ENCODE measurements around the gene KRTAP5-2. TPM values are rescaled to one million over a fixed set of nuclear protein-coding genes. Genes with fewer than 3 reads are reported as not detected.
"Not testable (repeated sequence)": the region's sequence is repeated elsewhere in the genome, so short reads cannot be mapped to it uniquely, and the experiment has no call there.

Gene KRTAP5-2
- total RNA-seq, 1 experiment from 2014 or later: not detected

GRCh38 chr11:1628506-1629325, 30.6 kb upstream of the KRTAP5-2 start:
- peak; percentile 51 for DNase-seq (ENCODE audit: low spot score)

DNA sequence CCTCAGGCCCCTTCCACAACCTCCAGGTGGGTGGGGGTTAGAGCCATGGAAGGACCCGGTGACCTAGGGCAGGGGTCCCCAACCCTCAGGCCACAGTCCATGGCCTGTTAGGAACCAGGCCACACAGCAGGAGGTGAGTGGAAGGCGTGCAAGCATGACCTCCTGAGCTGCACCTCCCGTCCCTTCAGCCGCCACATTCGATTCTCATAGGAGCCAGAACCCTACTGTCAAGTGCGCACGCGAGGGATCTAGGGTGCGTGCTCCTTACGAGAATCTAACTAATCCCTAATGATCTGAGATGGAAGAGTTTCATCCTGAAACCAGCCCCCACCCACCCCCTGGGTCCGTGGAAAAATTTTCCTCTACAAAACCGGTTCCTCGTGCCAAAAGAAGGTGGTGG, 27.4 kb upstream of the KRTAP5-2 start:
- no peak for DNase-seq (ENCODE audit: low spot score)

DNA sequence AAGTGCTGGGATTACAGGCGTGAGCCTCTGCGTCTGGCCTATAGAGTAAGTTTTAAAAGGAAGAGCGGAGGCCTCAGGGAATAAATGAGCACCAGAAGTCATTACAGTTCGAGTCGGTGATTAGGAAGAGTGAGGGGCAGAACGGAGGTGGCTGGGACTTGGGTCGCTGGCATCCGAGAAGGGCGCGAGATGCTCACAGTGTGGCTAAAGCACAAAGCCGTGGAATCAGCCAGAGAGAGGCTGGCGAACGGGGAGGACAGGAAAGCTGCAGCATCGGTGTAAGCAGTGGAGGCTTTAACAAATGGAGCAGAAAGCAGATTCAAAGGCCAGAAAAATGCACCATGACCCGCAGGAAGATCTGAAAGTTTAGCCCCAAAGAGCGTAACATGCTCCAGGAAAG, 26.5 kb upstream of the KRTAP5-2 start:
- no peak for DNase-seq (ENCODE audit: low spot score)

GRCh38 chr11:1623716-1624115, 25.6 kb upstream of the KRTAP5-2 start:
- DNase-seq (ENCODE audit: low spot score): no peak

DNA sequence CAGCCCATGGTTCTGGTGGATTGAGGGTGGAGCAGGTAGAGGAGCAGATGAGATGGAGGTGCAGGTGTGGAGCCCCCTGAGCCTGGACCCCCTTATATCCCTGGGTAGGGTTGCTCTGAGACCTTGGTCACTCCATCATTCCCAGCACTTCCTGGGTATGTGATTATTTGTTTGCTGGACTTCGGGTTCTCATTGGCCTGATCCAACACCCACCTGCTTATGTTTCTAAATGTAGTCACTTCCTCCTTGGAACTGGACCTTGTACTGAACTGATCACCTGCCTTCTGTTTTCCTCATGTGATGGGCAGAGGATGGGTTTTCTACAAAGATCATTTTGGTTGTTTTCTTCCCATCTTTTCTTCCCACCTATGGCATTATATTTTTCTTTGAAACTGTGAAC, 24.0 kb upstream of the KRTAP5-2 start, which contains the start of gene KRTAP5-4:
Gene KRTAP5-4 (minus strand): TSS at position 53 of the 400 bp plus-strand sequence. CDS start 45 bp downstream, at position 8.
- no peak for DNase-seq (ENCODE audit: low spot score)

- DNase-seq (ENCODE audit: low spot score): peak; percentile 65
Measured at GRCh38 chr11:1619449-1619848, 21.4 kb upstream of the KRTAP5-2 start.

GRCh38 chr11:1618231-1618630, 20.1 kb upstream of the KRTAP5-2 start:
- DNase-seq (ENCODE audit: low spot score): no peak

DNA sequence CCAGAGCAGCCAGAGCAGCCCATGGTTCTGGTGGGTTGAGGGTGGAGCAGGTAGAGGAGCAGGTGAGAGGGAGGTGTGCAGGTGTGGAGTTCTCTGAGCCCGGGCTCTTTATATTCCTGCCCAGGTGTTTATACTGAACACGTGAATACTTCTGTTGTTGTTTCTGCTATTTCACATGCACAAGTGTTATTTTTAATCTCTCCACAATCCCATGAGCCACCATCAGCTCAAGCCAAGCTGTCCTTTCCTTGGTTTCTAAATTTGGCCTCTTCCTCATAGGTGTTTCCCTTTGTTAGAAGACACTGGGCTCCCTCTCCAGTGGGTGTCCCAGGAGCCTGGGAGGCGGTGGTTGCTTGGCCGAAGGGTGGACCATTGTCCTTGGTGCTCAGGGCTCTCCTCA, 10.3 kb upstream of the KRTAP5-2 start, which contains the start of gene KRTAP5-3:
Gene KRTAP5-3 (minus strand): TSS at position 101 of the 400 bp plus-strand sequence. CDS start 78 bp downstream, at position 23.
- no peak for DNase-seq (ENCODE audit: low spot score)

DNA sequence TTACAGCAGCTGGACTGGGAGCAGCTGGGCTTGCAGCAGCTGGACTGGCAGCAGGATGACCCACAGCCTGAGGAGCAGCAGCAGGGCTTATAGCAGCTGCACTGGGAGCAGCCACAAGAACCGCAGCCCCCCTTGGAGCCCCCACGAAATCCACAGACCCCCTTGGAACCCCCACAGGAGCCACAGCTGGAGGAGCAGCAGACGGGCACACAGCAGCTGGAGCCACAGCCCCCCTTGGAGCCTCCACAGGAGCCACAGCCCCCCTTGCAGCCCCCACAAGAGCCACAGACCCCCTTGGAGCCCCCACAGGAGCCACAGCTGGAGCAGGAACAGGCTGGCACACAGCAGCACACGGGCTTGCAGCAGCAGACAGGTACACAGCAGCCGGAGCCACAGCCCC, 9.8 kb upstream of the KRTAP5-2 start:
- DNase-seq (ENCODE audit: low spot score): not testable (repeated sequence)

DNA sequence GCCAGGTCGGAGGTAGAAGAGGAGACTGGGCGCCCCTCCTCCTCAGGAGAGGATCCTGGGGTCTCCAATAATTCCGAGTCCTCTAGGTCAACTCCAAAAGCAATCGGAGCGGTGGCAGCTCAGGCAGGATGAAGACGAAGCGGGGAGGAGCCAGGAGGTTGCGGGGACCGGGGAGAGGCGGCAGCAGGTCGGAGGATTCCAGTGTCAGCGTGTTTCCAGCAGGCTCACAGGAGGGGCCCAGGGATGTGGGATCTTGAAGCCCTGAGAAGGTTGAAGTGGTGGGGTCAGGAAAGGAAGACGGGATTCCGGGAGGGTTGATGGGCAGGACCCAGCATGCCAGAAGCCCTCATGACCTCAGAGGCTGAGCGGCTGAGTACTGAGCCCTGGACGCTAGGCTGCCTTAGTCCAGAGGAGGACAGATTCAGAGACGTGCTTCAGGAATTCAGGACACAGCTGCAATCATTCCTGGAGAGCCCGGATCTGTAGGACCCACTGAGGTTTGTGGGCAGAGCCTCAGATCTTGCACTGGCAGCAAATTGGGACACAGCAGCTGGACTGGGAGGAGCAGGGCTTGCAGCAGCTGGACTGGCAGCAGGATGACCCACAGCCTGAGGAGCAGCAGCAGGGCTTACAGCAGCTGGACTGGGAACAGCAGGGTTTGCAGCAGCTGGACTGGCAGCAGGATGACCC, 9.2 kb upstream of the KRTAP5-2 start:
- DNase-seq (ENCODE audit: low spot score): not testable (repeated sequence)

- DNase-seq (ENCODE audit: low spot score): not testable (repeated sequence)
Measured at GRCh38 chr11:1605923-1606322, 7.8 kb upstream of the KRTAP5-2 start.

- DNase-seq (ENCODE audit: low spot score): no peak
Measured at GRCh38 chr11:1604711-1605110, 6.6 kb upstream of the KRTAP5-2 start.

DNA sequence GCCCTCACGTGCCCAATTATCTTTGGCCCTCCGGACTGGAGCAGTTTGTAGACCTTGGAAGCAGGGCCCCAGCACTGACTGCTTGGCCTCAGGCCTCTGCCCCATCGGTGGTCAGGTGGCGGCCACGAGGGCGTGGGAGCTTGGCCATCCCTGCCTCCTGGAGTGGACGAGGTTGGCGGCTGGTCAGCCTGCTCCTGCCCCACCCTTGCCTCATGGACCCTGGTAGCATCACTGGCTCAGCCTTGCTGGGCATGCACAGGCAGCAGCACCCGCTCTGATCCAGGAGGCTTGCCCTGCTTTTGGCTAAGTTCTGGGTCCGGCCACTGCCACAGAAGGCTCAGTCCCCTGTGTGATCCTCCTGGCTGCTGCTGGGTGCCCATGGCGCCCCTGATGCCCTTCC, 6.1 kb upstream of the KRTAP5-2 start:
- DNase-seq (ENCODE audit: low spot score): no peak

DNA sequence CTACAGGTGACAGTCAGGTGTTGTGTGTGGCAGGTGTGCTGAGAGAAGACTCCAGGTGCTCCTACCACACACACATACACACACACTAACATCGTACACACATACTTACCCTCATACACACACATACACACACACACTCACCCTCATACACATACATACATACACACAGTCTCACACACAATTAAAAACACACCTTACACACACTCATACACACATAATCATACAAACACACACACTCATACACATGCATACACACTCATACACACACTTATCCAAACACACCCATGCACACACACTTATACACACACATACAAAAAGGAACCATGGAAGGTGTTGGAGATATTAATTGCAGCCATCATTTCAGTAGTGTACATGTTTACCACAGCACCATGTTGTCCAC, 5.5 kb upstream of the KRTAP5-2 start:
- DNase-seq (ENCODE audit: low spot score): no peak

- not testable (repeated sequence) for DNase-seq (ENCODE audit: low spot score)
Measured at GRCh38 chr11:1601663-1602062, 3.6 kb upstream of the KRTAP5-2 start.

- no peak for DNase-seq (ENCODE audit: low spot score)
Measured at GRCh38 chr11:1600626-1601025, 2.5 kb upstream of the KRTAP5-2 start.

- DNase-seq (ENCODE audit: low spot score): no peak
Measured at GRCh38 chr11:1598816-1599215, 722 bp upstream of the KRTAP5-2 start.

DNA sequence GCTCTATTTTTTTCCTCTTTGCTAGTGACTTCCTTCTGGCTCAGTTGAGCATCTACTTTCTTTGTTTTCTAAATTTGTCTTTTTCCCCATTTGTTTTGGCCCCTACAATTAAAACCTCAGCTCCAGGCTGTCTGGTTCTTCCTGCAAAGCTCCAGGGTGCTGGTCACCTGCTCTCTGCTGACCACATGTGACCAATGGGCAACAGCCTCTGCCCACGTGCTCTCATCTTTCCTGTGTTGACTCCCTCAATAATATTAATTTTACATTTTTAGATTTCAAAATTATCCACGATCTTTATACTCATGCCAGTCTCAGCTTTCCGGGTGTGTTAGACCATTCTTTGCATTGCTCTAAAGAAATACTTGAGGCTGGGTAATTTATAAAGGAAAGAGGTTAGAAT, 312 bp upstream of the KRTAP5-2 start:
- not testable (repeated sequence) for DNase-seq (ENCODE audit: low spot score)

DNA sequence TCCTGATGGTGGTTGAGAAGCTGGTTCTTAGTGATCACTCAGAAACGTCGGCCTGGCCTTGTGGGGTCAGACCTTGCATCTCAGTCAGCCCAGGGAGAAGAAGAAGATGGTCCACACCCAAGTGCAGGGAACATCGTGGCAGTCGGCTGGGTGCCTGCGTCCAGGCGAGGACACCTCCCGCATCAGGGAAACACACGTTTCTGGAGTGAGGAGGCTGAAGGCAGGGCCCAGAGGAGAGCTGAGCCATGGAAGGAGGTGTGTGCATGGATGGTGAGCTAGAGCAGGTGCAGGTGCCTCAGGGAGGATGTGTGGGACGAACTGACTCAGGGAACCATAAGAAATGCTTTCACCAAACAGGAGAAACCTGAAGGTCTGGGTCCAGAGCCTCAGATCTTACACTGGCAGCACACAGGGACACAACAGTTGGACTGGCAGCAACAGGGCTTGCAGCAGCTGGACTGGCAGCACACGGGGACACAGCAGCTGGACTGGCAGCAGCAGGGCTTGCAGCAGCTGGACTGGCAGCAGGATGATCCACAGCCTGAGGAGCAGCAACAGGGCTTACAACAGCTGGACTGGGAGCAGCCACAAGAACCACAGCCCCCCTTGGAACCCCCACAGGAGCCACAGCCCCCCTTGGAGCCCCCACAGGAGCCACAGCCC, 632 bp downstream of the KRTAP5-2 start:
- DNase-seq (ENCODE audit: low spot score): no peak

DNA sequence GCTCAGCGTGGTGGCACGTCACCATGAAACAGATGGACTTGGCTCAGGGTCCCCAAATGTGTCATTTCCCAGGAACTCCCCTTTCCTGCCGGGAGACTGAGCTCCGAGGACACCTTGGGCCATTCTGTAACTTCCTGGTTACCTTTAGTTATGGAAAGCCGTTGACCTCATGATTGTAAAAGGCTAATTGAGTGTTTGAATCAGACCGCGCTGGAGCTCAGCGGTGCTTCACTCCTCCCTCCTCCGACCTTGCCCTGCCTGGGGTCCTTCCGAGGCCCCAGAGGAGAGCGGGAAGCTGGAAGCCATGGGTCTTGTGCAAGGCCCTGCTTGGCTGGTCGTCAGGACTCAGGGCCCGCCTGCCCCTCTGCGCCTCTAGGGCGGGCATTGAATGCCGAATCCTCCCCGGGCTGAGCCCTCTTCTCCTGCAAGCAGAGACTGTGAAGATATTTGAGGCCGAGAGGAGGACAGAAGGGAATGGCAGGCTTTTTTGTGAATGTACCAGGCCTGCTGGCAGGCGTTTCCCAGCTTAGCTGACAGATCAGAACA, 1.4 kb downstream of the KRTAP5-2 start:
- DNase-seq (ENCODE audit: low spot score): not testable (repeated sequence)

DNA sequence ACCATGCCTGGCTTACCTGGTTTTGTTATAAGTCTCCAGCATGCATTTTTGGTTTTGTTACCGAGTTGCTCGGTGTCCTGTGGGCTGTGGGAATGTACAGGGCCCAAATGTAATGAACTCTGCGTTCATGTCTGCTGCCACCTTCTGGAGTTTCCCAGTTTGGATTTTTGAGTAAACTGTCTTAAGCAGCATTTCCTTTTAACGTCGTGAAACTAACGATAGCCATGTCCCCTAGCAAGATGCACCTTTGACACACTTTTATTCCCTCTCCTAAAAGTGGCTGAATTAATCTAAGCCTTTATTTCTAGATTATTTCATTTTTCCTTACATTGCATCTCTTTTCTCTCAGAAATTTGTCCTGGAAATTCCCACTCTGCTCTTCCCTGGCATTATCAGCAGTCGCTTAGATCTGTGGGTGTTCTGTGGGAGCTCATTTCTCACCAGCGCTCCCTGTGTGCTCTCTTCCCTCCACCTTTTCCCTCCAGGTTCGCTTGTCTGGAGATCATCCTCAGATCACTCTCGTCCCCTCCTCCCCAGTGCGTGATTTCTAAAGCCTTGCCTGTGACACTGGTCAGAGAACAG, 2.0 kb downstream of the KRTAP5-2 start:
- not testable (repeated sequence) for DNase-seq (ENCODE audit: low spot score)

- no peak for DNase-seq (ENCODE audit: low spot score)
Measured at GRCh38 chr11:1592628-1593027, 5.5 kb downstream of the KRTAP5-2 start.
